GM21529 (cell line): Measurements from ENCODE around the gene MAP3K13.
"Not testable (repeated sequence)": the region's sequence is repeated elsewhere in the genome, so short reads cannot be mapped to it uniquely, and the experiment has no call there.

ENCODE experiments used
- ATAC-seq: cut with Tn5 transposase; IDR thresholded peaks from one replicate; pipeline ENCODE4 v1.9.1; 2021; ENCODE audit not compliant: unreplicated experiment

Gene MAP3K13

DNA sequence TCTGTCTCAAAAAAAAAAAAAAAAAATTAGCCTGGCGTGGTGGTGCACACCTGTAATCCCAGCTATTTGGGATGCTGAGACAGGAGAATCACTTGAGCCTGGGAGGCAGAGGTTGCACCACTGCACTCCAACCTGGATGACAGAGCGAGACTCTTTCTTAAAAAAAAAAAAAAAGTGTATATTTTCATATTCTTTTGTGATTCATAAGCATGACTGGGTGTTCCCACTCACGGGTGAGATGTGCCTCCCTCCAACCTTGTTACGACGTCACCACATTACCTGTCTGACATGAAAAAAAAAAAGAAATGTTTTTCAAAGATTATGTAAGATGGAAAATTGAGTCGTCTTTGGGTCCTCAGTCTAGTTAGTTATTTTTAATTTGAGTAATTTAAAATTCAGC lies 79.1 kb downstream of the MAP3K13 start:
- ATAC-seq = no peak

DNA sequence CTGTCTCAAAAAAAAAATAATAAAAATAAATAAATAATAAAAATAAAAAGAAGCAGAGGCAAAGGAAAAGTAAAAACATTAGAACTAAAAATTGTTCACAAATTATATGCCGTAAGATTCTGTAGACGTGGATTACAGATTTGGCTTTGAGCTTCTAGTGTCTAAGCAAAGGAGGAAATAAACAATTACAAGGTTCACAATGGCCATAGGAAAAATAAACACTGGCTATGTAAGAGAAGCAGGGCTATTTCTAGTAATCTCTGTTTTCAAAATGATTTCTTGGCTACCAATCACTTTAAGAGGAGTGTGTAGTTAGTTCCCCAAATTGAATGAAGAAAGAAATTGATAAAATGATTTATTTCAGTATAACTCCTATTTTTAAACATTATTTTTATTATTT lies 81.4 kb downstream of the MAP3K13 start:
- ATAC-seq = no peak

DNA sequence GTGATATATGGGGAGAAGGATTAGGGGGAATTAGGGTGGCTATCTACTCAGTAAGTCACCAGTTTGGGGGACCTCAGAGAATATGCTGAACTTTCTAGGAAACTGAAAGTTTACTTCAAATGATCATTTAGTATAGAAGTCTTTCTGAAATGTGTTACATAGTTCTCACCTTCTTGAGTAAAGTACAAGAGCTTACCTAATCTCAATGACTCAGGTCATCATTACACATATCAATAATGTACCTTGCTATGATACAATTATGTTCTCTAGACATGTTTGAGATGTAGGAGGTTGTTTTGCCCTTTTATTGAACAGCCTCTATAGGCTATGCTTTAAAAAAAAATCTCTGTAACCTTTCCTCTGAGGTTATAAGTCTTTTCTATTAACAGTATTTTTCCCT lies 85.2 kb downstream of the MAP3K13 start:
- ATAC-seq = no peak

DNA sequence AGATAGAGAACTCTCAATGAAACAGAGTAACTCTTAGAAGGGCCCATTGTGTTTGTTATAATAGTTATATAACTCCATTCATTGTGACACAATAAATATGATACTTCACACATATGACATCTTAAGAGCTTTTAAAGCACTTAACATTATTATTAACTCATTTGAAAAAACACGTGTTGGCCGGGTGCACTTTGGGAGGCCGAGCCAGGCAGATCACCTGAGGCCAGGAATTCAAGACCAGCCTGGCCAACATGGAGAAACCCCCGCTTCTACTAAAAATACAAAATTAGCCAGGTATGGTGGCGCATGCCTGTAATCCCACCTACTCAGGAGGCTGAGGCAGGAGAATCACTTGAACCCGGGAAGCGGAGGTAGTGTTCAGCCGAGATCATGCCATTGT lies 88.5 kb downstream of the MAP3K13 start:
- ATAC-seq = not testable (repeated sequence)

DNA sequence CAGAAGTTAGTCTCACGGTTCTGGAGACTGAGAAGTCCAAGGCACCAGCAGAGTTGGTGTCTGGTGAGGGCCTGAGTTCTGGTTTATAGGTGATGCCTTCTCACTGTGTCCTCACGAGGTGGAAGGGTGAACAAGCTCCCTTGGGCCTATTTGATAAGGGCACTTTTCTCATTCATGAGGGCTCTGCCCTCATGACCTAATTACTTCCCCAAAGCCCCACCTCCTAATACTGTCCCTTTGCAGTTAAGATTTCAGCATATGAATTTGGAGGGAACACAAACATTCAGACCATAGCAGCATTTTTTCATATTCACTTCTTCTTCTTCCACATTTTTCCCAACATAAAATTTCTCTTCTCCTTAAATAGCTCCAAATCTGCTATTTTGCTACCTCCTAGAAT lies 94.4 kb downstream of the MAP3K13 start:
- no peak for ATAC-seq

DNA sequence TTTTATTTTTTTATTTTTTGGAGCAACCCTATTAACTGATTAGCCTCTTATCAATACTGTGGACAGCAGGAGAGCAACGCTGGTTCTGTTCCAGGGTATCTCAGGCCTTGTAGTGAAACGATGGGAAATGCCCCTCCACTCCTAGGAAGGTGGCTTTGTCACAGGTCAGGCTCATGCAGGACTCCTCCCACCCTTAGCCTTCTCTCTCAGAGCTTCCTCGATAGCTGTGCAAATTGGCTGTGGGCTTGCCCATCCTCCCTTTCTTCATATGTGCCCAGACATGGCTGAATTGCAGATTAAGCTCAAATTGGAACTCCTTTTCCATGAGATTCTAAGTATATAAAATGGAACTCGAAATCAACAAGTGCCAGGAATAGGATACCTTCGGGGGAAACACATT lies 97.4 kb downstream of the MAP3K13 start:
- ATAC-seq = no peak

DNA sequence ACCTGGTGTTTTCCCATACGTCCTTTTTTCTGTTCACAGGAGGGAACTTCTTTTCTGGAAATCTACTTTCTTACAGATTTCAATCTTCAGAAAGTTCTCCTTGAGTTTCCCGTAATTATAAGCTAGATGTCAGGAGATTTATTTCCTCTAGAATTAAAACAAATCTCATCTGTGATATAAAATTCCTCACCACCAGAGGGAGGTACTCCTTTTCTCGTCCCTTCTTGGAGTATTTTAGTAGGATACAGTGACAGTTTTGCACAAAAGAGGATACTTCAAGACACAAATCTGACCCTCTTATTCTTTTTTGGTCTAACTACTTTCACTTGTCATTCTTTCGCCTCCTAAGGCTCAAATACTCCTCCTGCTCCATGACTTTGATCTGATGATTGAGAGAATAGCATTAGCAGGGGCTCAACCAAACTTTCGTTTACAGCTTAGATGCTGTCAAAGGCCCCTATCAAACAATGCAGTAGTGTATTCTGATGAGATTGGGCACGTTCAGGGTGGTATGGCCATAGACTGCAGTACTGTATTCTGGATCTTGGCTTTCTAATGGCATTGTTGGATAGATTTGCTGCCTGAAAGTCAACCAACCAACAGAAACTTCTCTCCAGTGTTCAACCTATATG lies 97.9 kb downstream of the MAP3K13 start:
- no peak for ATAC-seq

DNA sequence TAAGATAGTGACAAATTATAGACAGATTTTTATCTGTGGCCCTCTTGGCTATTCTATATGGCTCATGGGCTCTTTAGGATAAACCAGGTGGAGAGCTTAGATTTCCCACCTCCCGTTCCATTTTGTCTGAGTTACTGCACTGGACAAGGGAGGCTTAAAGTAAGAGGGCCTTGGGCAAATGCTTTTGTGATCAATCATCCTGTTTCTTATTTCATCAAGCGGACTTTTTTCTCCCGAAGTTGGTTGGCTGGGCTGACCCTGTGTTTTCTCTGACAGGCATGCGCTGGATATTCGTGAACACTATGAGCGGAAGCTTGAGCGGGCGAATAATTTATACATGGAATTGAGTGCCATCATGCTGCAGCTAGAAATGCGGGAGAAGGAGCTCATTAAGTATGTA lies 102.5 kb downstream of the MAP3K13 start:
- no peak for ATAC-seq

DNA sequence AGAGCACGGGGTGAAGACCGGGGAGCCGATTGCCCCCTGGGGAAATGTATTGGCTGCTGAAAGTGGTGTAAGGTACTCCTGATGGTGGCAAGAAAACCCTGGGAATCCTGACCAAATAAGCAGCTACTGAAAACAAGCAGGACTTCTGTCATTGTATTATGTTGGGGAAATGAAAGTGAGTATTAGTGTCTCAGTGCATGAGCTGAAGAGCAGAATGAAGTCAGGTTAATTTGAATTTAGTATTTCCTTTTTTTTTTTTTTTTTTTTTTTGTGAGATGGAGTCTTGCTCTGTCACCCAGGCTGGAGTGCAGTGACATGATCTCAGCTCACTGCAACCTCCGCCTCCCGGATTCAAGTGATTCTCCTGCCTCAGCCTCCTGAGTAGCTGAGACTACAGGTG lies 103.2 kb downstream of the MAP3K13 start:
- ATAC-seq = not testable (repeated sequence)

DNA sequence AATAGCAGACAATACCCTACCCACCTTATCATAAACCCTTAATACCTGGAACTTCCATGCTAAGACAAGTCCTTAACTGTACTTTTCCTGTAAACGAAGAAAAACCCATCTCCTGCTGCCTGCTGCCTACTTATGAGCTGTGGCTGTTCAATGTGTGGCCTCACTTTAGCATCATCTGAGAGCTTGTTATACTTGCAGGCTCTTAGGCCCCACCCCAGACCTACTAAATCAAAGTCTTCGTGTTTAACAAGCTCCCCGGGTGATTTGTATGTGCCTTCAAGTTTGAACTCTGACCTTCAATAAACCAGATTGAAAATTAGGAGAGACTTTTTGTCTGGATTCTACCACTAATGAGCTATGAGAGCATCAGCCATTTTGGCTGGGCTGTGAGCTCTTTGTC lies 106.6 kb downstream of the MAP3K13 start:
- ATAC-seq = no peak

DNA sequence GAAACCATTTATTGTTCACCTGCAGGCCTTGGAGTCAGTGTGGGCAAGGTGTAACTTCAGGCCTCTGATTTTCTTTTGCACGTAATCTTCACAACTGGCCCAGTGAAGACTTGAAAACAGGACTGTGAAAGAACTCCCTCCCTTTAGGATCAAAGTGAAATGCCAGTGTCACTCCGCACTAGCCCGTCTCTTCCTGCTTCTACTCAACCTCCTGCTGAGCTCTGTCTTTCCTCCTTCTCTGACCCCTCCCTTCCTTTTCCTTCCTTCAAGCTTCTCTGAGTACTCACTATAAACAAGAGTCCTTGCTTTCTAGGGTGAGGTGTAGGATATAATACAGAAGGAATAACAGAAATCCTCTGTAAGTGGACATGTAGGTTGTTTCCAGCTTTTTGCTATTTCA lies 107.4 kb downstream of the MAP3K13 start:
- no peak for ATAC-seq

DNA sequence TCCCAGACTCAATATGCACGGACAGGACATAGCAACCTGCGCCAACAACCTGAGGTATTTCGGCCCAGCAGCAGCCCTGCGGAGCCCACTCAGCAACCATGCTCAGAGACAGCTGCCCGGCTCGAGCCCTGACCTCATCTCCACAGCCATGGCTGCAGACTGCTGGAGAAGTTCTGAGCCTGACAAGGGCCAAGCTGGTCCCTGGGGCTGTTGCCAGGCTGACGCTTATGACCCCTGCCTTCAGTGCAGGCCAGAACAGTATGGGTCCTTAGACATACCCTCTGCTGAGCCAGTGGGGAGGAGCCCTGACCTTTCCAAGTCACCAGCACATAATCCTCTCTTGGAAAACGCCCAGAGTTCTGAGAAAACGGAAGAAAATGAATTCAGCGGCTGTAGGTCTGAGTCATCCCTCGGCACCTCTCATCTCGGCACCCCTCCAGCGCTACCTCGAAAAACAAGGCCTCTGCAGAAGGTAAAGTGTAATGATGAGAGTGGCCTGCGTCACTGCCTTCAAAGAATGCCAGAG lies 110.4 kb downstream of the MAP3K13 start:
- ATAC-seq = no peak

DNA sequence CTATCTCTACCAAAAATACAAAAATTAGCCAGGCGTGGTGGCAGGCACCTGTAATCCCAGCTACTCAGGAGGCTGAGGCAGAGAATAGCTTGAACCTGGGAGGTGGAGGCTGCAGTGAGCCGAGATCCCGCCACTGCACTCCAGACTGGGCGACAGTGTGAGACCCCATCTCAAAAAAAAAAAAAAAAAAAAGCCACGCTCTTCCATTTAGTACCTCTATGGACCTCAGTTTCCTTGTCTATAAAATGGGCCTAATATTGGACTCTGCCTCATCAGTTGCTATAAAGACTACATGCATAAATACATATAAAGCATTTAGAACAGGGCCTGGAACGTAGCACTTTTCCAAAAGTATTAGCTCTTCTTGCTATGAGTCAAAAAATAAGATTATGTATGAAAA lies 112.0 kb downstream of the MAP3K13 start:
- not testable (repeated sequence) for ATAC-seq

DNA sequence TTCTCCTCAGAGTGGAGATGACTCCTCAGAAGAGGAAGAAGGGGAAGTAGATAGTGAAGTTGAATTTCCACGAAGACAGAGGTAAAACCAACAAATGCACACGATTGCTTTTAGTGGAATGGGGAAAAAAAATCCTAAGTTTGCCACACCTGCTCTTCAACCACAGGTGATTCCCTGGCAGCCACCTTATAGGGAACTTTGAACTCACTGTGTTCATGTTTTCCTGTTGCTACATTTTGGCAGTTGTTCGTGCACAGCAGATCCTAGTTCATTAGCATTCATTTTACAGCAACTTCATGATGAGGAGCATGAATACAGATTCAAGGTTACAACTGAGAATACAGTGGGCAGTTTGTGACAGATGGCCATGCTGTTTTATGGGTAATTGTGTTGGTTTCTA lies 114.4 kb downstream of the MAP3K13 start:
- ATAC-seq = no peak

DNA sequence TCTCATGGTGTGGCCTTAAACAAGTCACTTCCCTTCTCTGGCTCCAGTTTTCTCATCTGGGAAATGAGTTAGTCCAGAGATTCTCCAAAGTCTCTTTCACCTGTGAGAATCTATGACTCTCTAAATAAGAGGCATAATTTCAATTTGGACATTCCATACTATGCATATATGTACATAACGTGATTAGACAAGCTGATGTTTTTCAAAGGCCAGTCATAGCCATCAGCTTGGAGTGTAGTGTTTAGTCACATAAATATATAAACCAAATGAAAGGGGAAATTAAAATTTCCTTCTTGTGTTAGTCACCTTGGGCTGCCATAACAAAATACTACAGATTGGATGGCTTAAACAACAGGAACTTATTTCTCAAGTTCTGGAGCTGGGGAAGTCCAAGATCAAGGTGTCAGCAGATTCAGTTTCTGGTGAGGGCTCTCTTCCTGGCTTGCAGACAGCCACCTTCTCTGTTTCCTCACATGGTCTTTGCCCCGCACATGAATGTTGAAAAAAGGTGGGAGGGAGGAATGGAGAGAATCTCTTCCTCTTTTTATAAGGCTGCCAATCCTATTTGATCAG lies 116.5 kb downstream of the MAP3K13 start:
- ATAC-seq = no peak

DNA sequence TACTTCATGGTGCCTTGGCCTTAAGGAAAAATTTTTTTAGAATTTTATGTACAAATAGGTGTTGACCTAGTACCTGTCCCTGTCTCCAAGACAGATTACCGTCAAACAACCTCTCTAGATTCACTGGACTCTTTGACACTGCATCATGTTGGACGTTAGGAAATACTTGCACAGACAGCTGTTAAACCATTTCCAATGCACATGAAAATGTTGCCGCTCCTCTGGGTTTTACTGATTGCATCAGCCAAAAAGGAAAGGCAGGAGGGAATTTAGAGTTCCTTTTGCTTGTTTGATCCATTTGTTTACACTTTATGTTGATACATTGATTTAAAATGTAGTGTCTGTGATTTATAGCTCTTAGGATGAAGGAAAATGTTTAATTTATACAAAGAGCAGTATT lies 121.4 kb downstream of the MAP3K13 start:
- no peak for ATAC-seq

DNA sequence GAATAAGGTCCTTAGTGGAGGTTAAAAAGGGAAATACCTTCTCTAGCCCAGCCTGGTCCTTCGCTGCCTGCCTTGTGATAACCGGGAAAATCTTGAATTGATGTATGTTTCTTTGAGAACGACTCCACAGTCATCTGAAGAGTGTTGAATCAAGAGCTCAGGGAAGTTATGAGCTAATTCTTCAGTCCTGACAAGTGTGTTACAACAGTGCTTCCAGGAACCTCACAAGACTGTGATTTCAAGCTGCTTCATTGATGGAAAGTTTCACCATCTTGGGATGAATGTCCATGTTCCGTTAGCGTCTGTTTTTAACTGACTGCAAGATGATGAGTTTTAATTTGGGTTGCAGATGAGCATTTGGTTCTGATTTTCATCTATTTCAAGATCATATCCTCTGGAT lies 123.5 kb downstream of the MAP3K13 start:
- no peak for ATAC-seq

DNA sequence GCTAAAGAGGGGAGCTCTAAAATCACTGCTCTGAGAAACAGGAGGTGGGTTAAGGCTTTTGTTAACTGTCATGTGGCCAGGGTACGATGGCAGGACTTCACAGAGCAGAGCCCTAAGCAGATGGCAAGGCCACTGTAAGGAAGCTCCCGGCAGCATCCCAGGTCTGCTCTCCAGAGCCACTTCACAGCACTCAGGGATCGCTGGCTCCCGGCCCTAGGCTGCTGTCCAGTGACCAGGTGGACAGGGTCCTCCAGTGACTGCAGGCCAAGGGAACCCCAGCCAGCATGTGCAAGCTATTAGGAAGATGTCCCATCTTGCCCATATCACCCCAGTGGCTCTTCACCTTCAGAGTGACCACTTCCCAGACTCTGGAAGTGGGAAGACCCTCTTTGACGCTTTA lies 125.5 kb downstream of the MAP3K13 start:
- ATAC-seq = no peak

DNA sequence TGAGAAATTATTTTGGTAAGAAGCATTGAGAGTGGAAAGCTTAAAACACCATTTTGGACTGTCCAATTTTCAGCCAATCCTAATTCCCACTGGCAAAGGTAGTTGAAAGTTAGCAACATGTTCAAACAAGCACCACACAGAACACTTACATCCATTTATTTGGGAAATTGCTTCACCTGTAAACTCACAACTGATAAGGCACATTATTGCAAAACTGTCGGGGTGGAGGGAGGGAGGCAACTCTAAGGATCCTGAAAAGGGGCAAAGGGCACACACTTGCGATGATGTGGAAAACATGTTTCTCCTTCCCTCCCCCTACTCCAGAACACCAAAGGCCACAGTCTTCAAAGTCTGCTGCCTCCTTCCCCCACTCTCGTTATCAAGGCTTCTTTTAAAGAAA lies 126.5 kb downstream of the MAP3K13 start:
- ATAC-seq = no peak

DNA sequence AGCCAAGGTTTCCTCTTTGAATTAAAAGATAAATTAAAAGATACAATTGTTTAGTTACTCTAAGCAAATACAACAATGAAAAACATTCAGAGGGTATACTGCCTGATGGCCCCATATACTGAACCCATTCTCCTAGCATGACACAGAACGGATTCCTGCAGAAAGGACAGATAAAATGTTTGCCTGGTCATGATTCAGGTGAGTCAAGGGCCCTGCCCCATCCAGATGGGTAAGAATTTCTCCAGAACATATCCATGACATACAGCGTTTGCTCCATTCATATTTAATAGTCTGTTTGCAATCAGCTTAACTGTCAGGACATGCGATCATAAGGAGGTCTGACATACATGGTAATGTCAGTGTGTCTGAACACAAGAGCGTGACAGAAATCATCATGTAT lies 127.3 kb downstream of the MAP3K13 start:
- ATAC-seq = no peak

DNA sequence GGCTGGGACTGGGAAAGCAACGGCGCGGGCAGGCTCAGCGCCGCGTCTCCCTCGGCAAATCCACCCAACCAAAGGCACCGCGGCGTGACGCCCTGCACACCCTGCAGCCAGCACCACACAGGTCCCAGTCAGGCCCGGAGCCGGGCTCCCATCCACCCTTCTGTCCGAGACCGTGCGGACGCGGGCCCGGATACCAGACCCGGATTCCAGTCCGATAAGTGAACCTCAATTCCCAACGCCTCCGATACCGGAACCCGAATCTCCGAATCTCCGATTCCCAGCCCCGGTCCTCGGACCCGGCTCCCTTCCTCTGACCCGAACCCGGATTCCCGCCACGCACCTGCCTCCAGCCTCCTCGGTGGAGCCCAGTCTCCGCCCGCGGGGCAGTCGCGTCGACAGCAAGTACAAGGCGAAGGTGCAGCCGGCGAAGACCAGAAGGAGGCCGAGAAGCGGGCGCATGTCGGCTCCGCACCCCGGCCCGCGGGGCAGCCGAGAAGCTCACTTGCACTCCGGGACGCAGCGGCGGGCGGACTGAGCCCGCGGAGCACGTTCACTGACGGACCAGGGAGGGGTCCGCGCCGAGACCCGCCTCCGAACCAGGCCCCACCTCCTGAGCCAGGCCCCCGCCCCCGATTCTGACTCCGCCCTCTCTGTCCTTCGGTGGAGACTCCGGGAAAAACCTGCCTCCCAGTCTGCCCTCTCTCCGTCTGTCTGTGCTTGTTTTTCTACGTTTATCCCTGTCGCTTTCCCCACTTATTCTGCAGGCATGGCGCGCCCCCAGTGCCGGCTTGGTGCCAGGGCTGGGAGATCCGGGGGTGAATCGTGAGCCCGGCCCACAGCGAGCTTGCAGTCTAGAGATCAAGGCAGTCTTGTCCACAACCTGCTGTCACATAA lies 135.8 kb downstream of the MAP3K13 start, which contains the start of gene TMEM41A:
Gene TMEM41A, minus strand, starts transcription at position 533 of the 894 bp plus-strand sequence. Its CDS starts 74 bp downstream, at position 459.
- ATAC-seq = peak; percentile 94

DNA sequence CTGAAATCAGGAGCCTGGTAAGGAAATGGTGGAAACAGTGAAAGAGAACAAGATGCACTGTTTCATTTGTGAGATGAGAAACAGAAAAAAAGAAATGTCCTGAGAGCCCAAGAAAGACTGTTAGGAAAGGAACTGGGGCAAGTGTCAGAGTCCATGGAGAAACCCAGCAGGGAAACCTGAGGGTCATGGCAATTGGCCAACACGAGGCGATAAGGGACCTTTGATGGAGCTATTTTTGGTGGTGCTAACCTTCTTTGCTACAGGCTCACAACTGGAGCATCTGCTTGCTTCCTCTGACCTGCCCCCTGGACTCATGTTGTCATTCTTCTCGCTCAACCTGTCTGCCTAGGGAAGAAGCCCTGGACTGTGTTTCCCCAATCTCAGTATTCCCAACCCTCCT lies 140.1 kb downstream of the MAP3K13 start:
- no peak for ATAC-seq
